Stomach (tissue), 4 donors: ENCODE results near the gene MIOS.

Experiments used
- EP300 ChIP-seq: sonication (generic); formaldehyde crosslinking; IDR thresholded peaks from one replicate; pipeline ENCODE4 v1.6.1; 2017; ENCODE audit warnings: antibody characterized with exemption
- POLR2A ChIP-seq, 4 donors: fragments of 450-650 bp; IDR thresholded peaks; one replicate each; pipeline ENCODE4 v1.6.1; 2016; ENCODE audit warnings: antibody characterized with exemption in 4 of 4, control low read depth in 2 of 4, mild to moderate bottlenecking in 1 of 4, moderate library complexity in 1 of 4
- POLR2AphosphoS5 ChIP-seq, 3 donors: sonication (generic); formaldehyde crosslinking; IDR thresholded peaks; one replicate each; pipeline ENCODE4 v1.6.1; 2016; ENCODE audit warnings: antibody characterized with exemption in 3 of 3
- TF ChIP-seq, protein P1 (sequence below), 7 experiments: fragments of 450-650 bp in 4 of 7; fragments of 200-600 bp in 3 of 7; sonication (generic) in 3 of 7; IDR thresholded peaks; one replicate each; pipeline ENCODE4 v1.5.1; 2016 to 2019; ENCODE audit warnings: antibody characterized with exemption in 7 of 7, control low read depth in 2 of 7, mild to moderate bottlenecking in 1 of 7

DNA sequence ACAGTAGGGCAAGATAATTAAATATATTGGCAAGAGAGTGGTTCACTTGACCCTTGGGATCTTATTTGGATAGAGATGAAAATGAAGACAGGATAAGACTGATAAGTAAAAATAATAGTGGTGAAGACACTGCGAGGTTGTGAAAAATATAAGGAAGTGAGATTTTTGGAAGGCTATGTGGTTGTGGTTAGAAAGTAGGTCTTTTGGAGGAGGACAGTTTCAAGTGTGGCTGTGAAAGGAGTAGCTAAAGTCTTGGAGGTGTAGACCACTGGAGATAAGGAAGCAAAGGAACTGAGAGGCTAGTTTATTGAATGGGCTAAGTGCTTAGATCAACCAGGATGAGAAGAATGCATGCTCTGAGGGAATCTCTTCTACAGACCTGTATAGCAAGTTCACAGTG lies 11.2 kb downstream of the MIOS start:
- no peak for TF ChIP-seq POLR2A (IDR thresholded peaks at IDR 0.05)
- TF ChIP-seq, protein P1, sequence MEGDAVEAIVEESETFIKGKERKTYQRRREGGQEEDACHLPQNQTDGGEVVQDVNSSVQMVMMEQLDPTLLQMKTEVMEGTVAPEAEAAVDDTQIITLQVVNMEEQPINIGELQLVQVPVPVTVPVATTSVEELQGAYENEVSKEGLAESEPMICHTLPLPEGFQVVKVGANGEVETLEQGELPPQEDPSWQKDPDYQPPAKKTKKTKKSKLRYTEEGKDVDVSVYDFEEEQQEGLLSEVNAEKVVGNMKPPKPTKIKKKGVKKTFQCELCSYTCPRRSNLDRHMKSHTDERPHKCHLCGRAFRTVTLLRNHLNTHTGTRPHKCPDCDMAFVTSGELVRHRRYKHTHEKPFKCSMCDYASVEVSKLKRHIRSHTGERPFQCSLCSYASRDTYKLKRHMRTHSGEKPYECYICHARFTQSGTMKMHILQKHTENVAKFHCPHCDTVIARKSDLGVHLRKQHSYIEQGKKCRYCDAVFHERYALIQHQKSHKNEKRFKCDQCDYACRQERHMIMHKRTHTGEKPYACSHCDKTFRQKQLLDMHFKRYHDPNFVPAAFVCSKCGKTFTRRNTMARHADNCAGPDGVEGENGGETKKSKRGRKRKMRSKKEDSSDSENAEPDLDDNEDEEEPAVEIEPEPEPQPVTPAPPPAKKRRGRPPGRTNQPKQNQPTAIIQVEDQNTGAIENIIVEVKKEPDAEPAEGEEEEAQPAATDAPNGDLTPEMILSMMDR (IDR thresholded peaks at IDR 0.05): no peak
- TF ChIP-seq POLR2AphosphoS5 (IDR thresholded peaks at IDR 0.05): no peak
- TF ChIP-seq EP300: no peak
